Stimulated activated CD8-positive, alpha-beta memory T cell treated with anti-CD3 and anti-CD28 coated beads, Interleukin-12 subunit alpha, Interleukin-12 subunit beta, amount 100 ng/mL, for 4 hours (primary cell): Measurements from ENCODE around the gene C11orf86.
"Not testable (repeated sequence)": the region's sequence is repeated elsewhere in the genome, so short reads cannot be mapped to it uniquely, and the experiment has no call there.

Source experiments
- DNase-seq: peaks from one replicate; pipeline ENCODE4 v3.0.0-alpha.2; 2020; ENCODE audit warnings: low read depth

Gene C11orf86

DNA sequence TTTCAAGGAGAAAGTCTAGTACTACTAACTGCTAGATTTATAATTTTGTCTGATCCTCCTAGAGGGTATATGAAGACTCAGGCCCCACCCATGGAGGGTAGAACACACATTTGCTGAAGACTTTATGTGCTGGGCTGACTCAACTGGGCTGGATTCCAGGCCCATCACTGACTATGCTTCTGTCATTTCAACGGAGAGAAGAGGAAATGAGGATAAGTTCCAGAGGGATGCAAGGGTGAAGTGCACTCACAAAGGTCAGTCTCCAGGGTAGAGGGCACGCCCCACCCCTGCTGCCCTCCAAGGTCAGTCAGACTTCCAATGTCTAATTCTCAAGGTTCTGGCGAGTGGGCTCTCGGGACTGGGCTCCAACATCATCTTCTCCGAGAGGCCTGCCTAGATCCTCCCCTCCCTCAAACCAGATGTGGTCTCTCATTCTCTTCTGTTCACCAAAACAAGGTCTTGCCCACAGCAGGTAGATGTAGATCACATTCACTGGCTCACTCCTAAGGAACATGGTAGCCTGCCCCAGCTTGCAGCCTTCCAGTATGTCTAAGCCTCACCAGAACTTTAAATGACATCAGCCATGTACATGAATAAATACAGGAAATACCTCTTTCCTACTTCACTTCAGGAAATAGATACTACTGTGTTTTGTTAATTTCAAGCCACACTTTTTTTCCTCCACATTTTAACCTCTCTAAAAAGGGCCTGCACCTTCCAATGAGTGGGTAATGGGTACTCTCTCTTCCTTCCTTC lies 7.3 kb upstream of the C11orf86 start:
- no peak for DNase-seq

DNA sequence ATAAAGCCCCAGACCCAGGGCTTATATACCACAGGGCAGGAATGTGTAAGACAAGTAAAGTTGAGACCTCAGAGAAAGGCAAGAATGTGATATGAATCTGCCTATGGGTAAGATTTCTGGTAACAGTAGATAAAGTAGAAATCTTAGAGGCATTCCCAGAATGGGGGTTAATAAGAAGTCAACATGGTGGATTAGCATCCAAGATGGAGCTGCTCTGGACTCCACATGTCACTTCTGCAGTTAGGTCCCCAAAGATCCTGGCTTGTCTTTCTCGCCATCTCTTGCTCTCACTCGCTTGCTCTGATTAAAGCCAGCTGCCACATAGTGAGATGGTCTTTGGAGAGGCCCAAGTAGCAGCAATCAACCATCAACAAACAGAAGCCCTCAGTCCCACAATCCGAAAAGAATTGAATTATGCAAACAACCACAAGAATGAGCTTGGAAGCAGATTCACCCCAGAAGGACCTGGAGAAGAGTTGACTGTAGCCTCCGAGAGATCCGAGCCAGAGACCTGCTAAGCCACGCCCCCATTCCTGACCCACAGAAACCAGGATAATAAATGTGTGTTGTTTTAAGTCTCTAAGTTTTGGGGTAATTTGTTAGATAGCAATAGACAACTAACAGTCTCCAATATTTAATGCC lies 5.4 kb upstream of the C11orf86 start:
- no peak for DNase-seq

DNA sequence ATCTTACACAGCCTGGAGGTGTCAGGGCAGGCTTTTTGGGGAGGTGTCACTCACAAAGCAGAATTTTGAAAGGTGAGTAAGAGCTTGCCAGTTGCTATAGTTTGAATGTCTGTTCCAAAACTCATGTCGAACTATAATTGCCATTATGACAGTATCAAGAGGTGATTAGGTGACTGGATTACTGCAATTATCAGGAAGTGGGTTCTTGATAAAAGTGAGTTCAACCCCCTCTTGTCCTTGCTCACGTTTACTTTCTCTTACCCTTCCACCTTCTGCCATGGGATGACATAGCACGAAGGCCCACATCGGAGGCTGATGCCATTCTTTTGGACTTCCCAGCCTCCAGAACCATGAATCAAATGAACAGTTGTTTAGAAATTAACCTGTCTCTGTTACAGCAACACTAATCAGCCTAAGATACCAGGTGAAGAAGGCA lies 4.7 kb upstream of the C11orf86 start:
- DNase-seq = no peak

DNA sequence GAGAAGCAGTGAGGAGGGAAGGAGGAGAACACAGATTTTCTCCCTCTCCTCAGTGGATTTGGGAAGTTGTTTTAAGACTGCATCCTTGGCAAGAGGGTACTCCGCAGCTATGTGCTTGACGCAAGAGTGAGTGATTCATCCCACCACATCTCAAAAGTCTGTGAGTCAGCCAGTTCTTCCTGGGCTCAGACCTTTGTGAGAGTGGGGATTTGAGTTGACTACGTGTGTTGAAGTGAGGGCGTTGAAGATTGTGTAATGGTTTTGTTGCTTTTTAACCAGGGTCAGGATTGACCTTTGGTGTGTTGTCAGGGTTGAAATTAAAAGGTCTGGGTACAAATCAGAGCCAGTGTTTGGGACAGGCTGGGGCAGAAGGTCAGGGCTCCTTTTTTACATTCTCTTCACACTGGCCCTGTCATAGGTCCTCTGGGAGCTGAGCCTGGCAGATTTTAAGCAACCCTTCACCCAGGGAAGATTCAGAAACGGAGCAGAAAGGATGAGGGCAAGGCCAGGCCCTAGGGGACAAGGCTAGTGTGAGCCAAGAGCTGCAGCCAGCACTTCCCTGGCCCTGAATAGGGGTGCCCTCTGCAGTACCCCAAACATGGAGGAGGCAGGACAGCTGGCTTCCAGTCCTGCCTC lies 4.2 kb upstream of the C11orf86 start:
- no peak for DNase-seq

DNA sequence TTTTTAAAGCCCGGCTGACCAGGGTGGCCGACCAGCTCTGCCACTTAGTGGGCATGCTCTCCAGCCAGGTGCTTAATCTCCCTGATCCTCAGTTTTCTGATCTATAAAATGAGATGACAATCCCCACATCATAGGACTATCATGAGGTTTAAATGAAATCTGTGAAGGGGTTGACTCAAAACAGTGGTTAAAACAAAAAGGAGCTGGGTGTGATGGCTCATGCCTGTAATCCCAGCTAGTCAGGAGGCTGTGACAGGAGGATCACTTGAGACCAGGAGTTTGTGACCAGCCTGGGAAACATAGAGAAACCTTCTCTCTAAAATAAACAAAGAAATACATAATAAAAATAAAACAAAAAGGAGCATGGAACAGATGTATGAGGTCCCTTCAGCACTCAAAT lies 3.6 kb upstream of the C11orf86 start:
- DNase-seq = no peak

DNA sequence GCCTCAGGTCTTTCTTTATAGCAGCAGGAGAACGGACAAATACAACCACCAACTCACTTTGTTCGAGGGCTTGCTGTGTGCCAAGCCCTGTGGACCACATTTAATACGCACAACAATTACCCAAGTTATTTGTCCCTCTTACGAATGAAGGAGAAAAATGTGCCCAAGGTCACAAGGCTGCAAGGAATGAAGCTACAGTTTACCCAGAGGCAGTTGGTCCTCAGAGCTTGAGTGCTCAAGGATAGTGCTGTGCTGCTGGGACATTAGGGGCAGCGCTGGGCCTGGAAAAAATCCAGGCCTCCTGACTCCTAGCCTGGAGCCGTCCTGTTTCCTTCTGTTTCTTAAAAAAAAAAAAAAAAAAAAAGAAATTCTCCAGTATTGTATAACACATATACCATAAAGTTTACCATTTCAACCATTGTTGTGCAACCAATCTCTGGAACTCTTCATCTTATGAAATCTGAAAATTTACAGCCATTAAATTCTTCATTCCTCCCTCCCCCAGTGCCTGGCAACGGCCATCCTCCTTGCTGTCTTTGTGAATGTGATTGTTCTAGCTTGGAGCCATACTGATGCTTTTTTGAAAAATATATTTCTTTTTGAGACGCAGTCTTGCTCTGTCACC lies 1.0 kb upstream of the C11orf86 start:
- no peak for DNase-seq

- no peak for DNase-seq
Observed at GRCh38 chr11:66975405-66976027, 412 bp downstream of the C11orf86 start.

GRCh38 chr11:66976028-66976467 lies 944 bp downstream of the C11orf86 start:
- DNase-seq = no peak

GRCh38 chr11:66976925-66977324 lies 1.8 kb downstream of the C11orf86 start:
- no peak for DNase-seq

GRCh38 chr11:66978229-66978628 lies 3.1 kb downstream of the C11orf86 start:
- no peak for DNase-seq

- no peak for DNase-seq
Observed at GRCh38 chr11:66978717-66979116, 3.6 kb downstream of the C11orf86 start.

DNA sequence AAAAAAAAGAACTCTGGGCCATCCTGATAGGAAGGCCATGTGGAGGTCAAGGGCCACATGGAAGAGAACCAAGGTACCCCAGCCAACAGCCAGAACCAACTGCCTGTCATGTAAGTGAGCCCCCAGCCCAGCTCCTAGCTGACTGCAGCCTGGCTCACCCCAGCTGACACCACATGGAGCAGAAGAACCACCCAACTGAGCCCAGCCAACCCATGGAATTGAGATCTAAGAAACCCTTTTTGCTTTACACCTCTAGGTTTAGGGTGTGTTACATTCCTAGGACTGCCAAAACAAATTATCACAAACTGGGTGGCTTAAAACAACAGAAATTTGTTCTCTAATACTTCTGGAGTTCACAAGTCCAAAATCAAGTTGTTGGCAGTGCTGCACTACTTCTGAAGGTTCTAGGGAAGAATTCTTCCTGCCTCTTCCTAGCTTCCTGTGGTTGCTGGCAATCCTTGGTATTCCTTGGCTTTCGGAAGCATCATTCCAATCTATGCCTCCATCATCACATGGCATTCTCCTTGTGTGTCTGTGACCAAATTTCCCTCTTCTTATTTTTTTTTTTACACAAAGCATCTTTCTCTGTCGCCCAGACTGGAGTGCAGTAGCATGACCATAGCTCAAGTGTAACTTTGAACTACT lies 4.4 kb downstream of the C11orf86 start:
- DNase-seq = no peak

GRCh38 chr11:66981976-66982578 lies 7.0 kb downstream of the C11orf86 start:
- no peak for DNase-seq

- DNase-seq = no peak
Observed at GRCh38 chr11:66983275-66983924, 8.3 kb downstream of the C11orf86 start.

DNA sequence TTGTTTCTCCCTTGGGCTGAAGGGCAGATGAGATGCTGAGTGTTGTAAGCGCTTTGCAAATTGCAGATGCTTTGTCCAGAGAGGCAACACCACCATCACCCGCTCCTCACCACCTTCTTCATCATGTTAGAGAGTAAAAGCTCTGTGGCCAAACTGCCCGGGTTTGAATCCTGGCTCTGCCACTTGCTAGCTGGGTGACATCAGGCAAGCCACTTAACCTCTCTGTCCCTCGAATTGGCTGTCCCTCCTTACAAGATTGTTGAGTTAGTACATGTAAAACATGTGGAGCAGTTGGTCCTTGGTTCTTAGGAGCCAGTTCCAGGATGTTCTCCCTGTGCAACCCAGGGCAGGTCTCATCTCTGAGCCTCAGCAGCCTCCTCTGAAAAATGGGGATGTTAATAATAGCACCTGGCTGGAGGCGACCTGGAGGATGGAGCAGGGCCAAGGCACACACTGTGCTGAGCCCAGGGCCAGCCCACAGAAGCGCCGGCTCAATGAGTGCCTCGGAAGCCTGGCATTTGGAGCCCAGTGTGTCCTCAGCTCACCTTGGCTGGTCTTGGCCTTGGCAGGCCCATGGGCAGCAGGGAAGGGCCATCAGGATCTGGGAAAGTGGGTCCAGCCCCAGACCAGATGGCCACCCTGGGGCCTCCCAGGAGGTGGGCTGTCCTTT lies 10.5 kb downstream of the C11orf86 start:
- no peak for DNase-seq

DNA sequence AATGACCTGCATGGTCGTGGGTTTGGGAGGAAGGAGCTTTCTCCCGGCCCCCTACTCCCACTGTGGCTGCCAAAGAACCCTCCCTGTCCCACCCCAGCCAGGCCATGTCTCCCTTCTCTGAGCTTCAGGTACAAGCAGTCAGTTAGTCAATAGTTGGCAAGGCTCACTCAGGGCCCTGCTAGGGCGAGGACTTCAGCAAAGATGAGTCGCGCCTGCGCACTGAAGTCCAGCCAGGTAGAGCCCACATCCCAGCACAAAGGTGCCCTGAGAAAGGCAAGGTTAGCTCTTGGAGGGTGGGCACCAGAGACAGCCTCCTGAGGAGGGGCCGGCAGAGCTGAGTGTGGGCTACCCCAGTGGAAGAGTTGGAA lies 11.1 kb downstream of the C11orf86 start:
- no peak for DNase-seq

DNA sequence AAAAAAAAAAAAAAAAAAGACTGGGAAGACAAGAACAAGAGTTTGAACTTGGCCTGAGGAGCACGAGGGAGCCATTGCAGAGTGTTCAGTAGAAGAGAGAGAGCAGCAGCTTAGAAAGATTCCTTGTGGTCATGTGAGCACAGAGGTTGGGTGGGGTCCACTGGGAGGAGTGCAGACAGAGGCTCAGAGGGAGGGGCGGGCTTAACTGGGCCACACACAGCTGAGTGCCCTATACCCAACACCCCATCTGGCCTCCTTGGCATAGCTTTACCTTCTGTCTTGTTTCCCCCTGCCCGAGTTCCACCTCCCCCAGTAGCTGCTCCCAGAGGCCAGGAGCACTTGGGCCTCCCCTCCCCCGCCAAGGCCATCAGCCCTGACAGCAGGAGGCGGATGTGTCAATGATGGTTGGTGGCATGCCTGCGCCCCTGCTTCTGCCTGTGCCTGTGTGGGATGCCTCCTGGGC lies 12.1 kb downstream of the C11orf86 start:
- DNase-seq = no peak

DNA sequence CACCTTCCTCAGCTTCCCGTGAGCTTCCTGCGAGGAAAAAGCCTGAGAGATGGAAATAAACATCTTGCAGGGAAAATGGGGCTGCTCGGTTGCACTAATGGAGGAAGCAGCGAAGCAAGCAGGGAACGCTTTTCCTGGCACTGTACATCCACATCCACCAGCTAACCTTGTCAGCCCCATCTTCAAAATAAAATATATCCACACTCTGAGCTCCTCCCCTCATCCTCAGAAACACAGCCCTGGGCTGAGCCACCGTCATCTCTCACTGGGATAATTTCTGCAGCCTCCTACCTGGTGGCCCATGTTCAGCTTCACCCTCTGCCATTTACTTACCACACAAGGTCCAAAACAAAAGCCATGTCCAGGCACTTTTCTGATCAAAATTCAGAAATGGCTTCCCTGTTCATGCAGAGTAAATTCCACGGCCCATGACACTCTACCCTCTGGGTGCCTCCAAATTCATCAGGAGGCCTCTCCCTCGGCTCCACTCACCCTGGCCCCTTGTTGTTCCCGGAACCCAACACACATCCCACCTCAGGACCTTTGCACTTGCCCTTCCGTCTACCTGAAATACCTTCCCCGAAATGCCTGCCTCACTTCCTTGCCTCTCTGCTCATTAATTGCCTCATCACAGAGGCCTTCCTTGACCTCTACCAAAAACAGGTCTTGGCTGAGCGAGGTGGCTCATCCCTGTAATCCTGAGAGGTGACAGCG lies 13.0 kb downstream of the C11orf86 start:
- no peak for DNase-seq

GRCh38 chr11:66988741-66989140 lies 13.6 kb downstream of the C11orf86 start:
- DNase-seq = not testable (repeated sequence)

DNA sequence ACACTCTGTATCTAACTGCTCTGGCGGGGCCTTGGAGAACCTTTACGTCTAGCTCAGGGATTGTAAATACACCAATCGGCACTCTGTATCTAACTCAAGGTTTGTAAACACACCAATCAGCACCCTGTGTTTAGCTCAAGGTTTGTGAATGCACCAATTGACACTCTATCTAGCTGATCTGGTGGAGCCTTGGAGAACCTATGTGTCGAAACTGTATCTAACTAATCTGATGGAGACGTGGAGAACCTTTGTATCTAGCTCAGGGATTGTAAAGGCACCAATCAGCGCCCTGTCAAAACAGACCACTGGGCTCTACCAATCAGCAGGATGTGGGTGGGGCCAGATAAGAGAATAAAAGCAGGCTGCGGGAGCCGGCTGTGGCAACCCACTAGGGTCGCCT lies 14.3 kb downstream of the C11orf86 start:
- not testable (repeated sequence) for DNase-seq
